Activated T-cell treated with anti-CD3 and anti-CD28 coated beads, Interleukin-2, amount 50 U/mL, for 48 hours (primary cell): ENCODE data around the gene CEBPZ.
A peak's percentile ranks its signal among the peaks of the same experiment; 100 is the strongest.

Source experiments
- DNase-seq, 2 experiments: peaks; one replicate each; pipeline ENCODE4 v3.0.0-alpha.2; 2020

CEBPZ gene

DNA sequence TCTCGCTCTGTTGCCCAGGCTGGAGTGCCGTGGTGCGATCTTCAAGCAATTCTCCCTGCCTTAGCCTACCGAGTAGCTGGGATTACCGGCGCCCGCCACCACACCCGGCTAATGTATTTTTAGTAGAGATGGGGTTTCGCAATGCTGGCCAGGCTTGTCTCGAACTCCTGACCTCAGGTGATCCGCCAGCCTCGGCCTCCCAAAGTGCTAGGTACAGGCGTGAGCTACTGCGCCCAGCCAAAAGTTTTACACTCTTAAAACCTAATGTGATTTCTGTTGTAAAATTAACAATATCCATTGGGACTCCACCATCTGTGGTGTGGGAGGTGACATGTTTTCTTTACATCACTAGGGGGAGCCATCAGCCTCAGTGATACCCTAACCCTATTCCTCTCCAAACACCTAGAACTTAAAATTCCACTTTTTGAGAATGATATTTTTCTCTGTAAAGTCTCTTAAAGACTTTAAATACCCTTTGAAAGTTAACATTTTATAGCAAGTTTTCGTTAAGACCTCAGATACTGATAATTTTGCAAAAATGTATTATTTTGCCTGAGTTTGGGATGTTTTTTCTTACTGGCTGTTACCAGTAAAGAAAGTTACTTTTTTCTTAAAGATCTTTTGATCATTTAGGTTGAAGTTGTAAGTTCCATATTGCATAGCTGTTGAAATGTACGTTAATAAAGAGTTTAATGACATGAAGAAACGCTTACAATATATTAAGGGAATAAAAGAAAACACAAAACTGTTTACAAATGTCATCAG is 63.0 kb downstream of the CEBPZ start:
- DNase-seq: peak; percentile 26 to 30

DNA sequence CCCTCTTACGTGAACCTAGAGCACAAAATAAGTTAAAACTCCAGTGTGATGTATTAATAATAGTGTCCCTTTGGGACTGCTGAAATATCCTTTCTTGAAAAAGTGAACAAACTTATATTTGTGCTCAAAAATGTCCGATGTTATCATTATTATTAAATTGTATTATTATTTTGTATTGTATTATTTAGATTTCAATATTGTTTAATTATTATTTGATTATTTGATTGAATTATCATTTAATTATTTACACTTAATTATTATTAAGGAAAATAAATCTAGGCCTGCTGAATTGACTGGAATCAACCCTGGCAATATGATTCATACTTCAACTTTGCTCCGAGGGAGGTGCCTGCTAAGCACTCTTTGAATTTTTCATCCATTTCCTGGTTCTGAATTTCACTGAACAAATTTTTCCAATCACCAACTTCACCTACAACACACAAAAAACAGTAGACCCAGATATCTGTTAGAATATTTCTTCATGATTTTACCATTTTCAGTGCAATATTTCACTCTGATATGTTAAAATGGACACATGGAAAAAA is 63.7 kb downstream of the CEBPZ start:
- no peak for DNase-seq

DNA sequence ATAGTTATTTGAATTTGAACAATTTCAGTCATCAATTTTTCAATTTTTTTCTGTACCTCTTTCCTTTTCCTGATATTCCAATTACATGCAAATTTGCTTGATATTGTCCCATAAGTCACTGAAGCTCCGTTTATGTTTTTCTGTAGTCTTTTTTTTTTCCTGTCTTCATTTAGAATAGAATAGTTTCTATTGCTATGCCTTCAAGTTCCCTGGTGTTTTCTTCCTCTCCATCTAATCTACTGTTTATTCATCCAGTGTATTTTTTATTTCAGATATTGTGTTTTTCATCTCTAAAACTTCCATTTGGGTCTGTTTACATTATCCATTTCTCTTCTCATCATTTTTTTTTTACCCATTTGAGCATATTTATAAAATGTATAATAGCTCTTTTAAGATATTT is 66.6 kb downstream of the CEBPZ start:
- no peak for DNase-seq

DNA sequence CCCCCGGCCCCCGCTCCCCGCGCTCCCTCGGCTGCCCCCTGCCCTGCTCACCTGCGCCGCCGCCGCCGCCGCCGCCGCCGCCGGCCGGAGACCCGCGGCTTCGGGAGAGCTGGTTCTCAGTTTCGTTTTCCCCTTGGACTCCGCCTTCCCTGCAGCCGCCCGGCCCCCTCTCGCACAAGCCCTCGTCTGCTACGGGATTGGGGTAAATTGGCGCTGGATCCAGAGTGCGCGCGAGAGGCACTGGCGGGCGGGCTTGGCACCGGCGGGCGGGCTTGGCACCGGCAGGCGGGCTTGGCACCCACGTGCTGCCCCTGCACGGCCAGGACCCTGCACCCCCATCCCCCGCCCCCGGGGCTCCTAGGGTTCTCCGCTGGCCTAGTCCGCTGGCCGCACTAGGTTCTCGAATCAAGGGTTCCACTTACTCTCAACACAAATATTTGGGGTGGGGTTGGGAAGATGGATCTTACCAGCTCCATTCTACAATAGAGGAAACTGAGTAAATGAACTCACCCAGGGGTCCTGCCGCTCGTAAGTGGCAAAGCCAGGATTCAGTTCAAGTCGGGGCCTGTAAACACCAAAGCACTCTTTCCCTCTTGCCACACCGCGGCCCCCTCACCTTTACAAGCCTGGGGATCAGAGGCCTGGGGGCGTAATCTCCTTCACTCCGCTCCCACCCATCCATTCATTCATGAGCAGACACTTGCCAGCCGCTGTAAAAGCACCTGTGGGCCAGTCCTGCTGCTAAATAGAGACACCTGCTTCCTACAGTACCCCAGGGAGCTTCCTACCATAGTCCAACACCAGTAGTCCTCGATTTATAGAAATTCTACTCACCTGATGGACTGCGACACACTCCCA is 74.3 kb downstream of the CEBPZ start, which contains the start of gene EIF2AK2:
Gene EIF2AK2 (minus strand): TSS at position 124 of the 858 bp plus-strand sequence. CDS start 9,174 bp downstream, outside the sequence.
- peak; percentile 83 to 87 for DNase-seq

DNA sequence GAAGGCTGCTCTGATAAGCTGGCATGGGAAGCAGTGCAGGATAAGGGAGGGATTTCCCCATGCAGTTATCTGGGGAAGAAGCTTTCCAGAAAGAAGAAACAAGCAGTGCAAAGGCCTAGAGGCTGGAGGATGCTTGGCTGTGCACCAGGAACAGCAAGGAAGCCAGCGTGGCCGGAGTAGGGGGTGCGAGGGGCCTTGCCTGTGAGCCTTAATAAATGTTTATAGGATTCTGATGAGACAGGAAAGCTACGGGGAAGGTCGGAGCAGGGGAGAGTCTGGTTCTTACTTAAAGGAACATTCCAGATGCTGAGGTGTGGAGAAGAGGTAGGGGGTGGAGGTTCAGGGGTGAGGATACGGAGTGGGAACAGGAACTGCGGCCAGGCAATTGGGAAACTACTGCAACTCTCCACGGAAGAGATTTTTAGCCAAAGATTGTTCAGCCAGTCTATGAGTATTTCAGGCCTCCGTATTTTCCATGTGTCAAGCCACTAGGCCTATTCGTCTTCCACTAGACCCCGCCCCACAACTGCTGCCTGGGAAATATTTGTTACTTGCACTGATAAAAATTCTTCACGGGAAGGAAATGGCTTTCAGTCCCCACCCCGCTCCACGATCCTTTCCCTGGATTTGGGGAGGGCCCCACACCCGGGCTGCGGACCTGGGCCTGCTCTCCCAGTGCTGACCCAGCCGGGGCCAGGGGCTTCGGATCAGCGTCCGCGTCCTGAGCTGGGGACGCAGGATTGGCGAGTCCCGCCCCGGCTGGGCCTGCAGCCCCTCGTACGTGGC is 75.1 kb downstream of the CEBPZ start:
- DNase-seq: peak; percentile 58 to 62

DNA sequence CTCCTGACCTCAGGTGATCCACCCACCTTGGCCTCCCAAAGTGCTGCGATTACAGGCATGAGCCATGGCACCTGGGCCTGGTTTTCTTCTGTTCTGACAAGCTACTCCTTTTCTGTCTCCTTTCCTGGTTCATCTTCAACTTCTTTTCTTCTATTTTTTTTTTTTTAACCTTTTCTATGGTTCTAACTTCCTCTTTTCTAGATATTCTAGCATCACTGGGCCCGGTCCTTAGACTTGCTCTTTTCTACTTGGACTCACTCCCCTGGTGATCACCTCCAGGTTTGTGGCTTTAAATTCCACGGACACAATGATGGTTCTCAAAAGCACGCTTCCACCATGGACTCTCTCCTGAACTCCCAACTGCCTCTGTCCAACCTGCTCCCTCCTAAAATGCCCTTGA is 76.6 kb downstream of the CEBPZ start:
- DNase-seq: no peak

DNA sequence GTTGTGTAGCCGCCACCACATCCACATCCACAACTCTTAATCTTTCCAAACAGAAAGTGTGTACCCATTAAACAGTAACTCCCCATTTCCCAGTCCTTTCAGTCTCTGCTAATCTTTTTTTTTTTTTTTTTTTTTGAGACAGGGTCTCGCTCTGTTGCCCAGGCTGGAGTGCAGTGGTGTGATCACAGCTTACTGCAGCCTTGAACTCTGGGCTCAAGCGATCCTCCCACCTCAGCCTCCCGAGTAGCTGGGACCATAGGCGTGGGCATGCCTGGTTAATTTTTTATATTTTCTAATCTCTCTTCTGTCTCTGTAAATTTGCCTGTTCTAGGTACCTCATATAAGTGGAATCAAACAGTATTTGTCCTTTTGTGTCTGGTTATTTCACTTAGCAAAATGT is 78.2 kb downstream of the CEBPZ start:
- no peak for DNase-seq
